GM19463 (cell line): ENCODE results near the gene CAPN10.

Experiments
- ATAC-seq: cut with Tn5 transposase; IDR thresholded peaks from one replicate; pipeline ENCODE4 v1.9.1; 2021; ENCODE audit warnings: mild to moderate bottlenecking, moderate library complexity; ENCODE audit not compliant: unreplicated experiment

The CAPN10 gene

GRCh38 chr2:240563951-240564560, 22.5 kb upstream of the CAPN10 start:
- ATAC-seq: no peak

GRCh38 chr2:240564561-240565332, 21.8 kb upstream of the CAPN10 start:
- ATAC-seq: no peak

- ATAC-seq: peak; percentile 25
These were observed 21.0 kb upstream of the CAPN10 start for GRCh38 chr2:240565333-240566202.

DNA sequence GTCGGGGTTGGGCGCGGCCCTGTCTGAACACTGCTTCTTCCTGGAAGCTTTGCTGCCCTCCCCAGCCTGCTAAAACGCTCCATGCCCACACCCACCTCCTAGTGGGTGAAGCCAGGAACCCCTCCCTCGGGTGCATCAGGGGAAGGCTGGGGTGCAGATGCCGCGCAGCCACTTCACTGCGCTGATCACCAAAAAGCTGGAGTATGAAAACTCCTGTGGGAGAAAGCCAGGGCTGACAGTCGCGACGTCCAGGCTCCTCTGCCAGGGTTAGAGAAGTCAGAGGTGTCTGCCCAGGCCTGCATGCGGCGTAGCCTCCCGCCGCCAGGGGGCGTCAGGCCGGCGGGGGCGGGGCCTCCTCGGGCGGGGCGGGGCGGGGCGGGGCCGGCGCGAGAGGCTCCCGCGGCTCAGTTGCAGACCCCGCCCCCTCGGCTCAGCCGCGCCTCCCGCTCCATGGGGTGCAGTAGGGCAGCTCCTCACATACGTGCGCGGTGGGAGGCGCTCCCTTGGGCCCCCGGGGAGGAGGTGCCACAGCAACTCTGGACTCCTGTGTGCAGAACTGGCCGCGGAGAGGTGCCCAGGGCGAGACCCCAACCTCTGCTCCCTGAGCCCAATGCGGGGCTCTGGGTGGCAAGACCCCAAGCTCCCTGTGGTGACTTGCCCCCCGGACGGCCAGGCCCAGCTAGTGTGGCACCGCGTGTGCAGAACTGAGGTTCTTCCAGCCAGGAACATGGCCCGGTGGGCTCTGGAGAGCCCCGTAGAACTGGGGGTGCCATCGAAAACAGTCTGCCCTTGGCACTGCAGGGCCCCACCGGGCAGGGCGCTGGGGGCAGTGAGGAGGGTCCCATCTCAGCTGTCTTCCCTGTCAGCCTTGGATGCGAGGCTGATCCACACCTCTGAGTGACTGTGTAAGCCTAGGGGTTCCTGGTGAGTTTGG, 20.1 kb upstream of the CAPN10 start:
- ATAC-seq: peak; percentile 58

- no peak for ATAC-seq
These were observed 19.2 kb upstream of the CAPN10 start for GRCh38 chr2:240567137-240567871.

DNA sequence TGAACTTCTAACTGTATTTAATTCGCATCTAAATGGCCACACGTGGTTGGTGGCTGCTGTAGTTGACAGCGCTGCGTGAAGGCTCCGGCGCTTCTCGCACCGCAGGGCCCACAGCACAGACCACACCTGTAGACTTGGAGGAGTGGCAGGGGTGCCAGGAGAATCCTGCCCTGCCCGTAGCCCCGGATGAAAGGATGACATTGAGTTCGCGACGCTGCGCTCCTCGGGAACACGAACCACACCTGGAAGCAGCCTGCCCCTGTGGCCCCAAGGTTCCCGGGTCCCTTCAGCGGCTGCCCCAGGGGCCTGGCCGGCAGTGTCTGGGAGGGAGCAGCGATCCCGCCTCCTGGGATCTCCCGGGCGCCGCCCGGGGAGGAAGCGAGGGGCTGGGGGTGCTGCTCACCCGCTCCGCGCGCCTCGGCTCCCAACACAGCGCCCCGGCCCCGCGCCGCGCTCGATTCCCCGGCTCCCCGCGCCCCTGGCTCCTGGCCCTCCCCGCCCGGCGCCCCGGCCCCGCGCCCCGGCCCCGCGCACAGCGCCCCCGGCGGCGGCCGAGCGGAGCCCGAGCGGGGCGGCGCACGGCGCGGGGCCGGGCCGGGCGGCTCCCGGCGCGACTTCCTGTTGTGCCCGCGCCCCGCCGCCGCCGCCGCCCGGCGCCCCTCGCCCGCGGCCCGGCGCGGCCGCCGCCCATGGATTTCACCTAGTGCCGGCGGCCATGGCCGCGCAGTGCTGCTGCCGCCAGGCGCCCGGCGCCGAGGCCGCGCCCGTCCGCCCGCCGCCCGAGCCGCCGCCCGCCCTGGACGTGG, 18.5 kb upstream of the CAPN10 start, which contains the start of gene RNPEPL1:
Gene RNPEPL1, plus strand, starts transcription at position 613 of the 806 bp plus-strand sequence. Its CDS starts 103 bp downstream, at position 716.
- peak; percentile 30 for ATAC-seq

DNA sequence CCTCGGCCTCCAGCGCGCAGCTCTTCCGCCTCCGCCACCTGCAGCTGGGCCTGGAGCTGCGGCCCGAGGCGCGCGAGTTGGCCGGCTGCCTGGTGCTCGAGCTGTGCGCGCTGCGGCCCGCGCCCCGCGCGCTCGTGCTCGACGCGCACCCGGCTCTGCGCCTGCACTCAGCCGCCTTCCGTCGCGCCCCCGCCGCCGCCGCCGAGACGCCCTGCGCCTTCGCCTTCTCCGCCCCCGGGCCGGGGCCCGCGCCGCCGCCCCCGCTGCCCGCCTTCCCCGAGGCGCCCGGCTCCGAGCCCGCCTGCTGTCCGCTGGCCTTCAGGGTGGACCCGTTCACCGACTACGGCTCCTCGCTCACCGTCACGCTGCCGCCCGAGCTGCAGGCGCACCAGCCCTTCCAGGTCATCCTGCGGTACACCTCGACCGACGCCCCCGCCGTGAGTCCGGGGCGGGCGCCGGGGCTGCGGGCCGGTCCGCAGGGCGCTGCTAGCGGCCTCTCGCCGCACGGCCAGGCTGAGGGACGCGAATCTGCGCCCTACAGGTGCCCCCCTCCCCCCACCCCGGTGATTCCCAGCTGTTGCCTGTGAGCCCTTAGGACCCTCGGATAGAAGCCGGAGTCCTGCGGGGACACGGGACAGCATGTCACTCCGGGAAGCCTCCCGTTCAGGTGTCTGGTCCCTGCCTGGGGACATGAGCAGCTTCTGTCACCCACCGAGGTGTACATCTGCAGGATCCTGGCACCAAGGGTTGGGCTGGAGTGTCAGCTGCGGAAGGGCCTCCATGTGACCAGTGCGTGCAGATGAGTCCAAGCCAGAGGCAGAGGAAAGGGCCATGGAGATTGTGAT, 17.6 kb upstream of the CAPN10 start:
- ATAC-seq: peak; percentile 20

DNA sequence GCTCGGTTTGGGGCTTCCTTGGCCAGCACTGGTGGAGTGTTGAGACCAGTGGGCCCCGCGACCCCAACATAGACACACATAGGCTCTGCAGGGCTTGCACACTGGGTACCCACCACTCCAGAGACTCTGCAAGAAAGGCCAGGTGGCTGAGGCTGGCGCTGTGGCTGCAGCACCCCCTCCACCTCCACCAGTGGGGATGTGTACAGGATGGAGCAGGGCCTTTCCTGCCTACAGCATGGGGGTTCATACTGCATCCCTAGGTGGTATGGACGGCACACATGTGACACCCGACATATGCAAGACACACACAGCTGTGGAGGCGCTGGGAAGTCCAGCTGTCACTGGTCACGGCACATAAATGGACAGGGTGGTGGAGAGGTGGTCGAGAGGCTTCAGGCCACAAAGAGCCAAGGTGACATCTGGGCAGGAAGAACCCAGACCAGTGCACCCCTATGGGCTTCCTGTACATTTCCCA, 17.0 kb upstream of the CAPN10 start:
- no peak for ATAC-seq

DNA sequence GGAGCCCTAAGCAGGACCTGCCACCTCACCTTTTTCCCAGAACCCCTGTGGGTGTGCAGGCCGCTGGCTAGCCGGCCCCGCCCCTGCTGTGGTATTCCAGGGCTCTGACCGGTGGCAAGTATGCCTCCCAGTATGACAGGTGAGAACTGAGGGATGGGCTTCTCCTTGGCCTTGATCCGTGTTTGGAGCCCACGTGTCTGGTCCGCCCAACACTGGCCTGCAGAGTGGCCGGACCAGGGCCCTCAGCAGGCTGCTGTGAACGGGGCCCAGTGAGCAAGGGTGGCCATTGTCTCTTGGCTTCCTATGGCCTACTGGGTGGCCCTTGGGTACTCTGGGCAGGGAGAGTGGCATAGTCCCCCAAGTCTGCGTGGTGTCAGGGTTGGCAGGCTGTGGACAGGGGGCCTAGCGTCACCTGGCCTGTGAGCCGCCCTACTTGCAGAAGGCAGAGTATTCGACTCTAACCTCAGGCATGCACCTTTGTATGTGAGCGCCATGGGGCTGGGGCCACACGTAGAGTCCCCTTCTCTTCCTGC, 16.5 kb upstream of the CAPN10 start:
- ATAC-seq: no peak

GRCh38 chr2:240570531-240571313, 15.8 kb upstream of the CAPN10 start:
- no peak for ATAC-seq

DNA sequence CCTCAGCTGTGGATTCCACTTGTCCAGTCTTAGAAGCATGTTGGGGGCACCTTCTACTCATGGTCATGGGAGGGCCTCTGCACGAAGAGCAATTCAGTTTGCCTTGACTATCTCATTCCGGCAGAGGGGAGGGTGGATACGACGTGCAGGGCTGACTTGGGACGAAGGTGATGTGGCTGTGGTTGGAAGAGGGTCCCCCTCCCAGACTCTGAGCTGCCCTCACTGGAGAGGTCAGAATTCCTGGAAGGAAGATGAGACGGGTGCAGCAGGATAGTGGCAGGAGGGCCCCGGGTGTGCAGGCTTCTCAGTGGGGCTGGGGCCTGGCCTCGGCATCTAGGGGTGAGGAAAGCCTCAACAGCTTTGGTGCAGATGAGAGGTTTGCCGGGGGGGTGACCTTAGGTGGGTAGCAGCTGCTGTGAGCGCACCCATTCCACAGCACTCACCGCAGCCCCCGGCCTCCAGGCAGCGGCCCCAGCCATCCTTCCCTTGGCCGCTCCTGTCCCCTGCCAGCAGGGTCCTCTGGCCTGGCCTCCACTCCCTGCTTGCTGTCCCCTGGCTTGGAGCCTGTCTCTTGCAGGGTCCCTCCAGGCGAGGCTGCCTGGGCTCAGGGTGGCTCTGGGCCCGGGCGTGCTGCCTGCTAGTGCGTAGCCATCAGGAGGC, 15.1 kb upstream of the CAPN10 start:
- ATAC-seq: no peak

DNA sequence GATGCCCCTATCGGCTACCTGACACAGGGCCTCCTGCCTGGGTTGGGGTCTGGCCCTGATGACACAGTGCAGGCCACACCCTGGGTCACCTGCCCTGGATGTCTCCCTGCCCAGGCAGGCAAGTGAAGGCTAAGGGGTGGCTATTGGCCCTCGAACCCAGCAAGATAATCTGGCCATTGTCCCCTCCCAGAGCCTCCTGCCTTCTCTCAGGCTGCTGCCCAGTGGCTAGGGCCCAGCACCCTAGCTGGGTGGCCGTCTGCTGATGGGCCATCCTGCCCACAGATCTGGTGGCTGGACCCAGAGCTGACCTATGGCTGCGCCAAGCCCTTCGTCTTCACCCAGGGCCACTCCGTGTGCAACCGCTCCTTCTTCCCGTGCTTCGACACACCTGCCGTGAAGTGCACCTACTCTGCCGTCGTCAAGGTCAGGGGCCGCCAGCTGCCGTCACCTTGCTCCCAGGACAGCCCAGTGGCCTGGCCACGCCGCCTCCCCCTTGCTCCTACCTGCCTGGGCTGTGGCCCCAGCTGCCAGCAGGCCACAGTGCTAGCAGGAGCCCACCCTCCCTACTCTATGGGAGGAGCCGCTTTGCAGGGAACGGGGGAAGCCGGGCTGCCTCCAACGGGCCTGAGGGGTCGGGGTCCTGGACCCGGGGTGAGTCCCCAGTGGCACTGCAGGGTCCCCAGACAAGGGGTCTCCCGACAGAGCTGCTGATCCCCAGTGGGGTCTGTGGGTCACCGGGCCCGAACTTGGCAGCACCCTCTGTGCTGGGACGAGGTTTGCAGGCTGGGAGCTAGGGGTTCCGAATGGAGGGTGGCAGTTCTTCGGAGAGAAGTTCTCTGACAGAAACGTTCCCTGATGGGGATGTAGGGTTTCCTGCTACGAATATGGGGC, 14.1 kb upstream of the CAPN10 start:
- no peak for ATAC-seq

GRCh38 chr2:240573071-240573515, 13.4 kb upstream of the CAPN10 start:
- ATAC-seq: no peak

GRCh38 chr2:240573516-240574385, 12.8 kb upstream of the CAPN10 start:
- ATAC-seq: no peak
